HEK293 (cell line): ENCODE data around the gene APOC1.

ENCODE experiments used
- CTCF ChIA-PET: fragments of 350-600 bp; formaldehyde crosslinking; extraction: SDS; loops from one replicate; lab custom pipeline; 2021; ENCODE audit warnings: antibody characterized with exemption; lab: Yijun Ruan, JAX
- POLR2A ChIA-PET: fragments of 300-600 bp; formaldehyde crosslinking; extraction: SDS; loops from one replicate; lab custom pipeline; 2020; ENCODE audit warnings: antibody characterized with exemption, inconsistent platforms; lab: Yijun Ruan, JAX
- H3K27ac ChIP-seq: fragments of 200-500 bp; sonication (Bioruptor generic); 2 replicates; pipeline ENCODE4 v1.5.1; 2014; ENCODE audit warnings: low read depth, low read length, control low read depth, inconsistent platforms; ENCODE audit errors: extremely low read depth
- H3K36me3 ChIP-seq, 2 experiments: fragments of 200-500 bp in 1 of 2; sonication (Bioruptor generic) in 1 of 2; 1 replicate in 1 of 2; 2 replicates in 1 of 2; pipeline ENCODE4 v1.5.1; 2014 to 2017; ENCODE audit warnings: inconsistent platforms in 2 of 2, low read length in 2 of 2; ENCODE audit not compliant: control insufficient read depth in 2 of 2, insufficient read depth in 1 of 2
- H3K4me1 ChIP-seq: fragments of 200-500 bp; sonication (Bioruptor generic); 2 replicates; pipeline ENCODE4 v1.5.1; 2014; ENCODE audit warnings: mild to moderate bottlenecking, low read length, inconsistent platforms; ENCODE audit not compliant: control insufficient read depth, insufficient read depth
- H3K4me3 ChIP-seq: 2 replicates; pipeline ENCODE4 v1.5.1; 2011; ENCODE audit warnings: low read depth, mild to moderate bottlenecking, control low read depth, low read length, moderate library complexity
- H3K9me3 ChIP-seq: fragments of 200-500 bp; sonication (Bioruptor generic); 2 replicates; pipeline ENCODE4 v1.5.1; 2014; ENCODE audit warnings: low read depth, low read length, inconsistent platforms; ENCODE audit not compliant: control insufficient read depth, insufficient read depth
- GFI1B ChIP-seq: fragments of 450-650 bp; formaldehyde crosslinking; IDR thresholded peaks from 2 replicates; pipeline ENCODE4 v1.5.1; 2016; ENCODE audit warnings: missing biosample characterization, missing genetic modification characterization
- GLIS1 ChIP-seq: fragments of 450-650 bp; formaldehyde crosslinking; IDR thresholded peaks from 2 replicates; pipeline ENCODE4 v1.5.1; 2016; ENCODE audit warnings: missing biosample characterization, missing genetic modification characterization
- OVOL3 ChIP-seq: fragments of 450-650 bp; formaldehyde crosslinking; IDR thresholded peaks from 2 replicates; pipeline ENCODE4 v1.5.1; 2016; ENCODE audit warnings: missing biosample characterization, missing genetic modification characterization
- ZFP69B ChIP-seq: fragments of 450-650 bp; formaldehyde crosslinking; IDR thresholded peaks from 2 replicates; pipeline ENCODE4 v1.5.1; 2016; ENCODE audit warnings: missing biosample characterization, missing genetic modification characterization
- ZNF138 ChIP-seq: fragments of 450-650 bp; formaldehyde crosslinking; IDR thresholded peaks from 2 replicates; pipeline ENCODE4 v1.5.1; 2016; ENCODE audit warnings: missing biosample characterization, missing genetic modification characterization, borderline replicate concordance
- ZNF23 ChIP-seq: fragments of 450-650 bp; formaldehyde crosslinking; IDR thresholded peaks from 2 replicates; pipeline ENCODE4 v1.5.1; 2016; ENCODE audit warnings: missing biosample characterization, missing genetic modification characterization, borderline replicate concordance
- ZNF302 ChIP-seq: fragments of 450-650 bp; formaldehyde crosslinking; IDR thresholded peaks from 2 replicates; pipeline ENCODE4 v1.5.1; 2016; ENCODE audit warnings: missing biosample characterization, missing genetic modification characterization, low read depth
- ZNF426 ChIP-seq: fragments of 450-650 bp; formaldehyde crosslinking; IDR thresholded peaks from 2 replicates; pipeline ENCODE4 v1.5.1; 2017; ENCODE audit warnings: missing biosample characterization, missing genetic modification characterization, mild to moderate bottlenecking, inconsistent platforms, moderate library complexity
- ZNF501 ChIP-seq: fragments of 450-650 bp; formaldehyde crosslinking; IDR thresholded peaks from 2 replicates; pipeline ENCODE4 v1.5.1; 2016; ENCODE audit warnings: missing biosample characterization, missing genetic modification characterization
- ZNF561 ChIP-seq: fragments of 450-650 bp; IDR thresholded peaks from 2 replicates; pipeline ENCODE4 v1.5.1; 2018; ENCODE audit warnings: missing biosample characterization, missing genetic modification characterization, borderline replicate concordance
- ZNF571 ChIP-seq: fragments of 450-650 bp; formaldehyde crosslinking; IDR thresholded peaks from 2 replicates; pipeline ENCODE4 v1.5.0; 2017; ENCODE audit warnings: missing biosample characterization, missing genetic modification characterization
- ZNF677 ChIP-seq: fragments of 450-650 bp; IDR thresholded peaks from 2 replicates; pipeline ENCODE4 v1.5.0; 2018; ENCODE audit warnings: missing biosample characterization, mild to moderate bottlenecking, missing genetic modification characterization, moderate library complexity
- TF ChIP-seq, protein P1 (sequence below): fragments of 450-650 bp; formaldehyde crosslinking; IDR thresholded peaks from 2 replicates; pipeline ENCODE4 v1.5.1; 2016; ENCODE audit warnings: missing biosample characterization, missing genetic modification characterization, borderline replicate concordance
- TF ChIP-seq, protein P2 (sequence below): fragments of 450-650 bp; formaldehyde crosslinking; IDR thresholded peaks from 2 replicates; pipeline ENCODE4 v1.5.1; 2016; ENCODE audit warnings: missing biosample characterization, missing genetic modification characterization, low read depth
- TF ChIP-seq, protein P3 (sequence below): fragments of 450-650 bp; formaldehyde crosslinking; IDR thresholded peaks from 2 replicates; pipeline ENCODE4 v1.5.1; 2016; ENCODE audit warnings: missing biosample characterization, missing genetic modification characterization, borderline replicate concordance
- TF ChIP-seq, protein P4 (sequence below): fragments of 450-650 bp; formaldehyde crosslinking; conservative IDR thresholded peaks from 2 replicates; pipeline ENCODE4 v1.5.1; 2016; ENCODE audit warnings: low read depth, missing biosample characterization, missing genetic modification characterization
- TF ChIP-seq, protein P5 (sequence below): fragments of 450-650 bp; formaldehyde crosslinking; IDR thresholded peaks from 2 replicates; pipeline ENCODE4 v1.5.1; 2016; ENCODE audit warnings: missing biosample characterization, missing genetic modification characterization
- TF ChIP-seq, protein P6 (sequence below): fragments of 450-650 bp; formaldehyde crosslinking; IDR thresholded peaks from 2 replicates; pipeline ENCODE4 v1.5.1; 2016; ENCODE audit warnings: missing biosample characterization, missing genetic modification characterization, borderline replicate concordance

Gene APOC1

DNA sequence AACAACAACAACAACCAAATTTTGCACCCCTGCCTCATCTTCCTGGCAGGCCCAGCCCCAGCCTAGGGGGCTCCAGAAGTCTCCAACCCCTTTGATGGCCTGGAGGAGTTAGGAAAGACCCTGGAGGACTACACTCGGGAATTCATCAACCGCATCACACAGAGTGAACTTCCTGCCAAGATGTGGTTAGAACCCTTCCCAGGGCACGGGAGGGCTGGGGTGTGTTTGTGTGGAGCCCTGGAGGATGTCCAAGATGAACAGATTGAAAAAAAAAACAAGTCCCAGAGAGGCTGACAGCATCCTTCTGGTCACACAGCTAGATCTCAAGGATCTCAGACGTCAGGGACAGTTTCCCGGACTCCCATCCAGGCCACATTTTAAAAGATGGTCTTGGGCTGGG, 13.3 kb downstream of the APOC1 start:
- H3K27ac ChIP-seq: no peak overlapping the region
- no peak overlapping the region for H3K4me3 ChIP-seq
- H3K4me1 ChIP-seq: no peaks in the 10 kb centered on the region; the same call in 1 of the 2 replicates
- ChIA-PET POLR2A (interaction anchor here (0.7 kb wide), 1 partner anchor 430 kb away, joined by 4 read pairs; no protein-coding TSS in a partner anchor), CTCF (no interaction called here)
- no peaks in the 10 kb centered on the region for H3K36me3 ChIP-seq
- TF ChIP-seq ZNF677 (tag by site-specific recombination) (no peak), ZNF426 (no peak), ZNF302 (tag by site-specific recombination) (no peak), ZNF561 (tag by site-specific recombination) (no peak), ZNF501 (no peak), ZNF138 (no peak), ZNF571 (tag by site-specific recombination) (no peak), ZFP69B (tag by site-specific recombination) (no peak), ZNF23 (no peak), OVOL3 (tag by site-specific recombination) (no peak), GLIS1 (tag by site-specific recombination) (no peak), GFI1B (no peak)
- TF ChIP-seq, protein P1, sequence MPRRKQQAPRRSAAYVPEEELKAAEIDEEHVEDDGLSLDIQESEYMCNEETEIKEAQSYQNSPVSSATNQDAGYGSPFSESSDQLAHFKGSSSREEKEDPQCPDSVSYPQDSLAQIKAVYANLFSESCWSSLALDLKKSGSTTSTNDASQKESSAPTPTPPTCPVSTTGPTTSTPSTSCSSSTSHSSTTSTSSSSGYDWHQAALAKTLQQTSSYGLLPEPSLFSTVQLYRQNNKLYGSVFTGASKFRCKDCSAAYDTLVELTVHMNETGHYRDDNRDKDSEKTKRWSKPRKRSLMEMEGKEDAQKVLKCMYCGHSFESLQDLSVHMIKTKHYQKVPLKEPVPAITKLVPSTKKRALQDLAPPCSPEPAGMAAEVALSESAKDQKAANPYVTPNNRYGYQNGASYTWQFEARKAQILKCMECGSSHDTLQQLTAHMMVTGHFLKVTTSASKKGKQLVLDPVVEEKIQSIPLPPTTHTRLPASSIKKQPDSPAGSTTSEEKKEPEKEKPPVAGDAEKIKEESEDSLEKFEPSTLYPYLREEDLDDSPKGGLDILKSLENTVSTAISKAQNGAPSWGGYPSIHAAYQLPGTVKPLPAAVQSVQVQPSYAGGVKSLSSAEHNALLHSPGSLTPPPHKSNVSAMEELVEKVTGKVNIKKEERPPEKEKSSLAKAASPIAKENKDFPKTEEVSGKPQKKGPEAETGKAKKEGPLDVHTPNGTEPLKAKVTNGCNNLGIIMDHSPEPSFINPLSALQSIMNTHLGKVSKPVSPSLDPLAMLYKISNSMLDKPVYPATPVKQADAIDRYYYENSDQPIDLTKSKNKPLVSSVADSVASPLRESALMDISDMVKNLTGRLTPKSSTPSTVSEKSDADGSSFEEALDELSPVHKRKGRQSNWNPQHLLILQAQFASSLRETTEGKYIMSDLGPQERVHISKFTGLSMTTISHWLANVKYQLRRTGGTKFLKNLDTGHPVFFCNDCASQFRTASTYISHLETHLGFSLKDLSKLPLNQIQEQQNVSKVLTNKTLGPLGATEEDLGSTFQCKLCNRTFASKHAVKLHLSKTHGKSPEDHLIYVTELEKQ (tag by site-specific recombination): no peak
- TF ChIP-seq, protein P2, sequence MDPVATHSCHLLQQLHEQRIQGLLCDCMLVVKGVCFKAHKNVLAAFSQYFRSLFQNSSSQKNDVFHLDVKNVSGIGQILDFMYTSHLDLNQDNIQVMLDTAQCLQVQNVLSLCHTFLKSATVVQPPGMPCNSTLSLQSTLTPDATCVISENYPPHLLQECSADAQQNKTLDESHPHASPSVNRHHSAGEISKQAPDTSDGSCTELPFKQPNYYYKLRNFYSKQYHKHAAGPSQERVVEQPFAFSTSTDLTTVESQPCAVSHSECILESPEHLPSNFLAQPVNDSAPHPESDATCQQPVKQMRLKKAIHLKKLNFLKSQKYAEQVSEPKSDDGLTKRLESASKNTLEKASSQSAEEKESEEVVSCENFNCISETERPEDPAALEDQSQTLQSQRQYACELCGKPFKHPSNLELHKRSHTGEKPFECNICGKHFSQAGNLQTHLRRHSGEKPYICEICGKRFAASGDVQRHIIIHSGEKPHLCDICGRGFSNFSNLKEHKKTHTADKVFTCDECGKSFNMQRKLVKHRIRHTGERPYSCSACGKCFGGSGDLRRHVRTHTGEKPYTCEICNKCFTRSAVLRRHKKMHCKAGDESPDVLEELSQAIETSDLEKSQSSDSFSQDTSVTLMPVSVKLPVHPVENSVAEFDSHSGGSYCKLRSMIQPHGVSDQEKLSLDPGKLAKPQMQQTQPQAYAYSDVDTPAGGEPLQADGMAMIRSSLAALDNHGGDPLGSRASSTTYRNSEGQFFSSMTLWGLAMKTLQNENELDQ (tag by site-specific recombination): no peak
- TF ChIP-seq, protein P3, sequence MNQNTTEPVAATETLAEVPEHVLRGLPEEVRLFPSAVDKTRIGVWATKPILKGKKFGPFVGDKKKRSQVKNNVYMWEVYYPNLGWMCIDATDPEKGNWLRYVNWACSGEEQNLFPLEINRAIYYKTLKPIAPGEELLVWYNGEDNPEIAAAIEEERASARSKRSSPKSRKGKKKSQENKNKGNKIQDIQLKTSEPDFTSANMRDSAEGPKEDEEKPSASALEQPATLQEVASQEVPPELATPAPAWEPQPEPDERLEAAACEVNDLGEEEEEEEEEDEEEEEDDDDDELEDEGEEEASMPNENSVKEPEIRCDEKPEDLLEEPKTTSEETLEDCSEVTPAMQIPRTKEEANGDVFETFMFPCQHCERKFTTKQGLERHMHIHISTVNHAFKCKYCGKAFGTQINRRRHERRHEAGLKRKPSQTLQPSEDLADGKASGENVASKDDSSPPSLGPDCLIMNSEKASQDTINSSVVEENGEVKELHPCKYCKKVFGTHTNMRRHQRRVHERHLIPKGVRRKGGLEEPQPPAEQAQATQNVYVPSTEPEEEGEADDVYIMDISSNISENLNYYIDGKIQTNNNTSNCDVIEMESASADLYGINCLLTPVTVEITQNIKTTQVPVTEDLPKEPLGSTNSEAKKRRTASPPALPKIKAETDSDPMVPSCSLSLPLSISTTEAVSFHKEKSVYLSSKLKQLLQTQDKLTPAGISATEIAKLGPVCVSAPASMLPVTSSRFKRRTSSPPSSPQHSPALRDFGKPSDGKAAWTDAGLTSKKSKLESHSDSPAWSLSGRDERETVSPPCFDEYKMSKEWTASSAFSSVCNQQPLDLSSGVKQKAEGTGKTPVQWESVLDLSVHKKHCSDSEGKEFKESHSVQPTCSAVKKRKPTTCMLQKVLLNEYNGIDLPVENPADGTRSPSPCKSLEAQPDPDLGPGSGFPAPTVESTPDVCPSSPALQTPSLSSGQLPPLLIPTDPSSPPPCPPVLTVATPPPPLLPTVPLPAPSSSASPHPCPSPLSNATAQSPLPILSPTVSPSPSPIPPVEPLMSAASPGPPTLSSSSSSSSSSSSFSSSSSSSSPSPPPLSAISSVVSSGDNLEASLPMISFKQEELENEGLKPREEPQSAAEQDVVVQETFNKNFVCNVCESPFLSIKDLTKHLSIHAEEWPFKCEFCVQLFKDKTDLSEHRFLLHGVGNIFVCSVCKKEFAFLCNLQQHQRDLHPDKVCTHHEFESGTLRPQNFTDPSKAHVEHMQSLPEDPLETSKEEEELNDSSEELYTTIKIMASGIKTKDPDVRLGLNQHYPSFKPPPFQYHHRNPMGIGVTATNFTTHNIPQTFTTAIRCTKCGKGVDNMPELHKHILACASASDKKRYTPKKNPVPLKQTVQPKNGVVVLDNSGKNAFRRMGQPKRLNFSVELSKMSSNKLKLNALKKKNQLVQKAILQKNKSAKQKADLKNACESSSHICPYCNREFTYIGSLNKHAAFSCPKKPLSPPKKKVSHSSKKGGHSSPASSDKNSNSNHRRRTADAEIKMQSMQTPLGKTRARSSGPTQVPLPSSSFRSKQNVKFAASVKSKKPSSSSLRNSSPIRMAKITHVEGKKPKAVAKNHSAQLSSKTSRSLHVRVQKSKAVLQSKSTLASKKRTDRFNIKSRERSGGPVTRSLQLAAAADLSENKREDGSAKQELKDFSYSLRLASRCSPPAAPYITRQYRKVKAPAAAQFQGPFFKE (tag by site-specific recombination): no peak
- TF ChIP-seq, protein P4, sequence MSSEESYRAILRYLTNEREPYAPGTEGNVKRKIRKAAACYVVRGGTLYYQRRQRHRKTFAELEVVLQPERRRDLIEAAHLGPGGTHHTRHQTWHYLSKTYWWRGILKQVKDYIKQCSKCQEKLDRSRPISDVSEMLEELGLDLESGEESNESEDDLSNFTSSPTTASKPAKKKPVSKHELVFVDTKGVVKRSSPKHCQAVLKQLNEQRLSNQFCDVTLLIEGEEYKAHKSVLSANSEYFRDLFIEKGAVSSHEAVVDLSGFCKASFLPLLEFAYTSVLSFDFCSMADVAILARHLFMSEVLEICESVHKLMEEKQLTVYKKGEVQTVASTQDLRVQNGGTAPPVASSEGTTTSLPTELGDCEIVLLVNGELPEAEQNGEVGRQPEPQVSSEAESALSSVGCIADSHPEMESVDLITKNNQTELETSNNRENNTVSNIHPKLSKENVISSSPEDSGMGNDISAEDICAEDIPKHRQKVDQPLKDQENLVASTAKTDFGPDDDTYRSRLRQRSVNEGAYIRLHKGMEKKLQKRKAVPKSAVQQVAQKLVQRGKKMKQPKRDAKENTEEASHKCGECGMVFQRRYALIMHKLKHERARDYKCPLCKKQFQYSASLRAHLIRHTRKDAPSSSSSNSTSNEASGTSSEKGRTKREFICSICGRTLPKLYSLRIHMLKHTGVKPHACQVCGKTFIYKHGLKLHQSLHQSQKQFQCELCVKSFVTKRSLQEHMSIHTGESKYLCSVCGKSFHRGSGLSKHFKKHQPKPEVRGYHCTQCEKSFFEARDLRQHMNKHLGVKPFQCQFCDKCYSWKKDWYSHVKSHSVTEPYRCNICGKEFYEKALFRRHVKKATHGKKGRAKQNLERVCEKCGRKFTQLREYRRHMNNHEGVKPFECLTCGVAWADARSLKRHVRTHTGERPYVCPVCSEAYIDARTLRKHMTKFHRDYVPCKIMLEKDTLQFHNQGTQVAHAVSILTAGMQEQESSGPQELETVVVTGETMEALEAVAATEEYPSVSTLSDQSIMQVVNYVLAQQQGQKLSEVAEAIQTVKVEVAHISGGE (tag by site-specific recombination): no peak
- TF ChIP-seq, protein P5, sequence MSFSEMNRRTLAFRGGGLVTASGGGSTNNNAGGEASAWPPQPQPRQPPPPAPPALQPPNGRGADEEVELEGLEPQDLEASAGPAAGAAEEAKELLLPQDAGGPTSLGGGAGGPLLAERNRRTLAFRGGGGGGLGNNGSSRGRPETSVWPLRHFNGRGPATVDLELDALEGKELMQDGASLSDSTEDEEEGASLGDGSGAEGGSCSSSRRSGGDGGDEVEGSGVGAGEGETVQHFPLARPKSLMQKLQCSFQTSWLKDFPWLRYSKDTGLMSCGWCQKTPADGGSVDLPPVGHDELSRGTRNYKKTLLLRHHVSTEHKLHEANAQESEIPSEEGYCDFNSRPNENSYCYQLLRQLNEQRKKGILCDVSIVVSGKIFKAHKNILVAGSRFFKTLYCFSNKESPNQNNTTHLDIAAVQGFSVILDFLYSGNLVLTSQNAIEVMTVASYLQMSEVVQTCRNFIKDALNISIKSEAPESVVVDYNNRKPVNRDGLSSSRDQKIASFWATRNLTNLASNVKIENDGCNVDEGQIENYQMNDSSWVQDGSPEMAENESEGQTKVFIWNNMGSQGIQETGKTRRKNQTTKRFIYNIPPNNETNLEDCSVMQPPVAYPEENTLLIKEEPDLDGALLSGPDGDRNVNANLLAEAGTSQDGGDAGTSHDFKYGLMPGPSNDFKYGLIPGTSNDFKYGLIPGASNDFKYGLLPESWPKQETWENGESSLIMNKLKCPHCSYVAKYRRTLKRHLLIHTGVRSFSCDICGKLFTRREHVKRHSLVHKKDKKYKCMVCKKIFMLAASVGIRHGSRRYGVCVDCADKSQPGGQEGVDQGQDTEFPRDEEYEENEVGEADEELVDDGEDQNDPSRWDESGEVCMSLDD (tag by site-specific recombination): no peak
- TF ChIP-seq, protein P6, sequence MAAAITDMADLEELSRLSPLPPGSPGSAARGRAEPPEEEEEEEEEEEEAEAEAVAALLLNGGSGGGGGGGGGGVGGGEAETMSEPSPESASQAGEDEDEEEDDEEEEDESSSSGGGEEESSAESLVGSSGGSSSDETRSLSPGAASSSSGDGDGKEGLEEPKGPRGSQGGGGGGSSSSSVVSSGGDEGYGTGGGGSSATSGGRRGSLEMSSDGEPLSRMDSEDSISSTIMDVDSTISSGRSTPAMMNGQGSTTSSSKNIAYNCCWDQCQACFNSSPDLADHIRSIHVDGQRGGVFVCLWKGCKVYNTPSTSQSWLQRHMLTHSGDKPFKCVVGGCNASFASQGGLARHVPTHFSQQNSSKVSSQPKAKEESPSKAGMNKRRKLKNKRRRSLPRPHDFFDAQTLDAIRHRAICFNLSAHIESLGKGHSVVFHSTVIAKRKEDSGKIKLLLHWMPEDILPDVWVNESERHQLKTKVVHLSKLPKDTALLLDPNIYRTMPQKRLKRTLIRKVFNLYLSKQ (tag by site-specific recombination): no peak
- H3K9me3 ChIP-seq: no peaks in the 10 kb centered on the region
